Activated naive CD8-positive, alpha-beta T cell treated with anti-CD3 and anti-CD28 coated beads, Interleukin-2, amount 50 U/mL, for 16 hours (primary cell): ENCODE results near the gene SUPT5H.
"Not testable (repeated sequence)": the region's sequence is repeated elsewhere in the genome, so short reads cannot be mapped to it uniquely, and the experiment has no call there.

Experiments
- DNase-seq: peaks from one replicate; pipeline ENCODE4 v3.0.0-alpha.2; 2020; ENCODE audit warnings: low read depth, low spot score

SUPT5H gene

GRCh38 chr19:39425744-39426143, 19.6 kb upstream of the SUPT5H start:
- no peak for DNase-seq

DNA sequence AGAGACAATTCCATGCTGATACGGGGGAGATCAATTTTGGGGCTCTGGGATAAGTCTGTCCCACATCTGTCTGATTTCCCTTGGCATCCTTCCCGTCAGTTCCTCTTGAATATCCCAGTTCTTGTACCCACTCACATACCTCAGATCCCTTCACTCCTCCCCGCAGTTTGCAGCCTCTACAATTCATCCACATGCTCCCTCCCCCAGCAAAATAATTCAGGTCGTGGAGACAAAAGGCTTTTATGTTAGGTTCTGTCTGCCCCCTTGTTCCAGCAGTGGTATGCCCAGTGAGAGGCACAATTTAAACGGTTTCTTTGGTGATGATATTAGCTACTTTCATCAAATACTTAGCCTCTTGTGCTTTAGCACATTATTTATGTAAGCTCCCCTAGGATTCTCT, 19.2 kb upstream of the SUPT5H start:
- DNase-seq: no peak

GRCh38 chr19:39427707-39428106, 17.7 kb upstream of the SUPT5H start:
- no peak for DNase-seq

GRCh38 chr19:39428283-39429112, 16.9 kb upstream of the SUPT5H start:
- DNase-seq: no peak

DNA sequence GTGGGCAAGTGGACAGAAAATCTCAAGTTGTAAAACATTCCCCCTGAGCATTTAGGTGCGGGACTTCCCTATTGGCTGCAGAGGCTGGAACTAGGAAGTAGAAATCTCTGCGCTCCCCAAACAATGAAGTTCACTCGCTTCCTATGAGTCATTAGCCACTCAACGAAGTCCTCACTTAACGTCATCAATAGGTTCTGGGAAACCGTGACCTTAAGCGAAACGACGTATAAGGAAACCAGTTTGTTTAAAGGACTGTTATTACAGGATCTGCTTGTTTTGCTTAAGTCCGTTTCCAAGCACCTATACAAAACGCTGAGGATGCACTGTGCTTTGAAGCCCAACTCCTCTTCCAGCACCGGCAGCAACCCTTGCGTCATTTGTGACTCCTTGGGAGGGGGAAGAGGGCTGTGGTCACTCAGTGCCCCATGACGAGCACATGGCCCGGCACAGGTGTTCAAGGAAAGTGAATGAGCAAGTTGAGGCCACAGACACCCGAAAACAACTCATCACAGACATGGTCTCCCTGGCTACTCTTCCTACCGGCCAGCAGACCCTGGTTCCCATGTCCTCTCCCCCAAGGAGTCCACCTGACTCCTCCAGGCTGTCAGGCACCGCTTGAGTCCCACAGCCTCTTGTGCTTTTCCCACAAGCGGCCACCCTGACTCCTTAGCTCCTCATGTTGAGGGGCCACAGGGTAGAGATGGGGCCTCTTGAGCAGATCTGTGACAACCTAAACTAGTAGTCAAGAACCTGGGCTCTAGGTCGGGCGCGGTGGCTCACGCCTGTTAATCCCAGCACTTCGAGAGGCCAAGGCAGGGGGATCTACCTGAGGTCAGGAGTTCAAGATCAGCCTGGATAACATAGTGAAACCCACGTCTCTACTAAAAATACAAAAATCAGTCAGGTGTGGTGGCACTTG, 14.4 kb upstream of the SUPT5H start:
- no peak for DNase-seq

GRCh38 chr19:39432677-39433025, 12.7 kb upstream of the SUPT5H start:
- DNase-seq: no peak

DNA sequence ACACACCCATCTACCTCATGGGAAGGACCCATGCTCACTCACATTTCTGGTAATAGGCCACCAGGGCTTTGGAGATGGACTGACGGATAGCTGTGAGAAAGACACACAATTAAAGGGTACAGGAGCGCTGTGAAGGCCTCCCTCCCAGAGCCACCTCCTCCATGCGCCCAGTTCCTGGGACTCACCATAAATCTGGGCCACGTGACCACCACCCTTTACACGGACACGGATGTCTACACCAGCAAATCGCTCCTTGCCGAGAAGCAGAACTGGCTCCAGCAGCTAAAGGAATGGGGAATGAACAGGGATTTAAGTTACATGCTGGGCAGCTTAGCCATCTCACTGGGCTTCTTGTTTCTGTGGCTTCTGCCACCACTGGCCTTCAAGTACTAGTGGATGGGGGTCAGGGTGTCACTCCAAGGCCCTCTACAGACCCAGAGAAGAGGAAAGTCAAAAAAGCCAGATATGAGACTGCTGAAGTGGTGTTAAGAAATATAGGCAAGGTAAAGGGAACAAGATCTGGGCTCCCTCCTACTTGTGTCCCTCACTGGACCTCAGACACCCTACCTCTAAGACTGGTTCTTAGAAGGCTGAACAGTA, 11.8 kb upstream of the SUPT5H start:
- no peak for DNase-seq

DNA sequence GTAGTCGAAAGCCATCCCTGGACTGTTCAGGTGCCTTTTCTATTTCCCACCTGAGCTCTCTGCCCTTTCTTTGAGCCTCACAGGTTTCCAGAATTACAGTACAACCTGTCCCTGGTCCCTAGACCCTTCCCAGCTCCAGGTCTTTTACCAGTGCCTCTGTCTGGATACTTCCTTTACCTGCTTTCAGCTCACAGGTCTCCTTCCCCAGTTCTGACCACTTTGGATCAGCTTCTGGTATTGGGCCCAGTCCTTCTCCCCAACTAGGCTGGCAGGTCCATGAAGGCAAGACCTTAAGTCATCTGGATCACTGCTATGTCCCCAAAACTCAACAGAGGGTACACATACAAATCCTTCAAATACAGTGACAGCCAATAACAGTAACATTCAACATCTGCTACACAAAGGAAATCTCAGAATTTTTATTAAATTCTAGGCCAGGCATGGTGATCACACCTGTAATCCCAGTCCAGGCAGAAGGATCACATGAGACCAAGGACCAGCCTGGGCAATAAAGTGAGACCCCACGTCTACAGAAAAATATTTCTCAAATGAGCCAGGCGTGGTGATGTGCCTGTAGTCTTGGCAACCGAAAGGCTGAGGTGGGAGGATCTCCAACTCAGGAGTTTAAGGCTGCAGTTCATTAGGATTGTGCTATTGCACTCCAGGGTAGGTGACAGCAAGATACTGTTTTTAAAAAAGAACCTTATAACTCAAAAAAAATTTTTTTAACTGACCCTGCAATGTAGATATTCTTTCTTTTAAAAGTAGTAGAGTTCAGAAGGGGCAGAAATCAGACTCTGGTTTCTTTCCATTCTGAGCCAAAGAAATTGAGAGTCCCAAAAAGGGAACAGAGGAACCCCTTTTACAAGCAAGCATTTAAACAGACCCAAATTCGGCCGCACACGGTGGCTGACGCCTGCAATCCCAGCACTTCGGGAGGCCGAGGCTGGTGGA, 11.0 kb upstream of the SUPT5H start:
- no peak for DNase-seq

DNA sequence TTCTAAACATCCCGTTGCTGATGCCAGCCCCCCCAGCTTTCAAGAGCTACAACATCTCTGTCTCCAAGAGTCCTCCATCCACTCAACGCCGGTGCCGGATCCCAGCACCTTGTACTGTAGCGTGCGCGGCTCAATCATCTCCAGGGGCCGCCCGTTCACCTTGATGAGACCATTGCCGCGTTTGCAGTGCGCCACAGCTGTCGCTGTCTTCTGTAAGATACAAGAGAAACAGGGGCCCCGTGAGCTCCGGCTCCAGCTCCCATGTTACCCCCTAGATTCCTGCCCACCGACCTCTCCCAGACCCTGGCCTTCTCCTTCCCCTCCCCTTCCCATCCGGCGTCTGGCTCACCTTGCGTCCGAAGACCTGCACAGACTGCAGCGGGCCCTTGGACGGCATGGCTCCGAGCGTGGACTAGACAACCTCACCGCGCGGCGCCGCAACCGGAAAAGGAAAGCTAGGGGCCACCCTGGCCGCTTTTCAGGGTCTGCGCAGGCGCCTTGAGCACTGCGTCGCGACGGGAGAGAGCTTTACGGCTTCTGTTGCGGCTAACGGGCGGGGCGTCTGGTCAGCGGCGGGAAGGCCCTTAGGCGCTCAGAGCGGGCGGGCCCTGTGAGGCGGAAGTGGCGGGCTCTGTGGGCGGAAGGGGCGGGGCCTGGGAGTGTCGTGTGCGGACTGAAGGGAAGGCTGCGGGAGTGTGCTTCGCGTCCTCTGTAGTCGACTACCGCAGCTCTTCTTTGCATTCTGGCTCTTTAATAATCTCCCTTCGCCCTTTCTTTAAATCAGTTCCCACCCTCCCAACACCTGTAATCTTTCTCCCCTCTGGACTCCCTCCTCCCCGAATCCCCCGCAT, 9.7 kb upstream of the SUPT5H start, which contains the start of gene RPS16:
TSS of gene RPS16 (minus strand) at position 451 of the 851 bp plus-strand sequence. CDS start at position 397, 54 bp downstream.
- DNase-seq: peak; percentile 99

DNA sequence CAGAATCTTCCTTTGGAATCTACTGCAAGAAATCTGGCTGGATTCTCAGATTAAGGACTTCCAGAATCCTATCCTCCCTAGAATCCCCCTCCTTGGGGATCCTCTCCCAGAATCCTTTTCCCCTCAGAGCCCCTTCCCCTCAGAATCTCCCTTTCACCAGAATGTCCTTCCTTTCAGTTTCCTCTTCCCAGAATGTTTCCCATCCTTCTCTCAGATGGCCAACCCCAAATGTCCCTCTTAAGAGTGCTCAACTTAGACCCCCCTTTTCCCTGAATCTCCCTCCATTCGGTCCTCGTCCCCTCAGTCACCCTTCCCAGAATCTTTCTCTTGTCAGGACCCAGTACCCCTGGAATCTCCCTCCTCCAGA, 9.0 kb upstream of the SUPT5H start:
- no peak for DNase-seq

- DNase-seq: no peak
These were observed 7.0 kb upstream of the SUPT5H start for GRCh38 chr19:39438270-39438934.

- no peak for DNase-seq
These were observed 685 bp upstream of the SUPT5H start for GRCh38 chr19:39444598-39445195.

DNA sequence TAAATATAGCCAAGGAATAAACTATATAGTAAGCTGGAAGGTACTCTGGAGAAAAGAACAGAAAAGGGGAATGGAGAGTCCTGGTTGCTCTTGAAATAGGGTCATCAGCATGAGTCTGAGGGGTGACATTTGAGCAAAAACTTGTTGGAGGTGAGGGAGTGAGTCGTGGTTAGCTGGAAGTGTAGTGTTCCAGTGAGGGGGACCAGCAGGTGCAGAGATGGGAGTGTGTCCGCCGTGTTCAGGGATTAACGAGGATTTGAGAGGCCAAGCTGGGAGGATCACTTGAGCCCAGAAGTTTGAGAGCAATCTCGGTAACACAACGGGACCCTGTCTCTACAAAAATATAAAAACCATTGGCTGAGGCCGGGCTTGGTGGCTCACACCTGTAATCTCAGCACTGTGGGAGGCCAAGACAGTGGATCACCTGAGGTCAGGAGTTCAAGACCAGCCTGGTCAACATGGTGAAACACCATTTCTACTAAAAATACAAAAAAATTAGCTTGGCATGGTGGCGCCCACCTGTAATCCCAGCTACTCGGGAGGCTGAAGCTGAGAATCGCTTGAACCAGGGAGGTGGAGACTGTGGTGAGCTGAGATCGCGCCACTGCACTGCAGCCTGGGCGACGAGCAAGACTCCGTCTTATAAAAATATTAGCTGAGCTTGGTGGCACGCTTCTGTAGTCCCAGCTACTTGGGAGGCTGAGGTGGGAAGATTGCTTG, 1.1 kb downstream of the SUPT5H start:
- DNase-seq: no peak

DNA sequence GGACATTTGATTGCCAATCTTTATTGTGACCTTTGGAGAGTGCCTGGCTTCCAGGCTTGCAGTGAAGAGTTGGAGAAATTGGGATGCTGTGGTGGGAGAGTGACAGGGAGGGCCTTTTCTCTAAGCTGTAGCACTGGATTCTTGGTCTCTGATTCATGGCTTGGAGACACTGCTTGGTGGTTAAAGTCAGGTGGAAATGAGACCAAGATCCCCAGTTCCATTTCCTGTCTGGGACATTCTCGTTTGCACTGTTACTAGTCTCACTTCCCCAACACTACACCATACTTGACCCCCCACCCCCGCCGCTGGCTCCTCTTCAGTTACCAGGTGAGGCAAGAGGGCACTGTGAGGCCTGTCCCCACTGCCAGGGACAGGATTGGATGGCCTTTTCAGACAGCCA, 2.9 kb downstream of the SUPT5H start:
- DNase-seq: no peak

GRCh38 chr19:39449116-39449797, 3.9 kb downstream of the SUPT5H start:
- DNase-seq: no peak

GRCh38 chr19:39451257-39451656, 5.9 kb downstream of the SUPT5H start:
- not testable (repeated sequence) for DNase-seq

- DNase-seq: no peak
These were observed 18.0 kb downstream of the SUPT5H start for GRCh38 chr19:39463403-39463802.
